Astrocyte of the spinal cord (primary cell): ENCODE data around the gene MITF.

Experiments
- DNase-seq: peaks from one replicate; pipeline ENCODE4 v3.0.0; 2011; ENCODE audit warnings: low read depth, low spot score
- H3K4me3 ChIP-seq: 2 replicates; pipeline ENCODE4 v1.5.1; 2011; ENCODE audit warnings: low read depth, mild to moderate bottlenecking, low read length, moderate library complexity
- CTCF ChIP-seq: IDR thresholded peaks from 2 replicates; pipeline ENCODE4 v1.5.1; 2012; ENCODE audit warnings: low read depth, mild to moderate bottlenecking, low read length, inconsistent platforms
- in situ Hi-C: cut with HindIII; loops from 2 replicates; pipeline ENCODE4 v1.10.0; 2017; ENCODE audit warnings: low sequenced_read_pairs

Gene MITF

GRCh38 chr3:69724722-69725435 is 14.4 kb upstream of the MITF start:
- TF ChIP-seq CTCF = no peak
- H3K4me3 ChIP-seq = no peak overlapping the region
- in situ Hi-C loops = no loop called here
- DNase-seq = no peak

GRCh38 chr3:69725994-69726571 is 13.2 kb upstream of the MITF start:
- H3K4me3 ChIP-seq = no peak overlapping the region
- in situ Hi-C loops = no loop called here
- DNase-seq = no peak
- no peak for TF ChIP-seq CTCF

GRCh38 chr3:69729147-69729919 is 9.9 kb upstream of the MITF start:
- no peak for DNase-seq
- no peak overlapping the region for H3K4me3 ChIP-seq
- TF ChIP-seq CTCF = no peak
- in situ Hi-C loops = no loop called here

- DNase-seq = no peak
- TF ChIP-seq CTCF = no peak
- no peak overlapping the region for H3K4me3 ChIP-seq
- in situ Hi-C loops = no loop called here
These were observed 8.2 kb upstream of the MITF start for GRCh38 chr3:69731080-69731479.

GRCh38 chr3:69735893-69736292 is 3.4 kb upstream of the MITF start:
- DNase-seq = no peak
- no peak overlapping the region for H3K4me3 ChIP-seq
- in situ Hi-C loops = no loop called here
- TF ChIP-seq CTCF = no peak

- no peak for TF ChIP-seq CTCF
- DNase-seq = no peak
- in situ Hi-C loops = no loop called here
- no peak overlapping the region for H3K4me3 ChIP-seq
These were observed 1.9 kb upstream of the MITF start for GRCh38 chr3:69737392-69737791.
